ENCODE results near the gene SUSD3. TPM values are rescaled to one million over a fixed set of nuclear protein-coding genes. Genes with fewer than 3 reads are reported as not detected.
A peak's percentile ranks its signal among the peaks of the same experiment; 100 is the strongest.
"Not testable (repeated sequence)": the region's sequence is repeated elsewhere in the genome, so short reads cannot be mapped to it uniquely, and the experiment has no call there.

Gene SUSD3
- total RNA-seq, 2 donors from 2014 or later, result 45.4 to 68.4 TPM

DNA sequence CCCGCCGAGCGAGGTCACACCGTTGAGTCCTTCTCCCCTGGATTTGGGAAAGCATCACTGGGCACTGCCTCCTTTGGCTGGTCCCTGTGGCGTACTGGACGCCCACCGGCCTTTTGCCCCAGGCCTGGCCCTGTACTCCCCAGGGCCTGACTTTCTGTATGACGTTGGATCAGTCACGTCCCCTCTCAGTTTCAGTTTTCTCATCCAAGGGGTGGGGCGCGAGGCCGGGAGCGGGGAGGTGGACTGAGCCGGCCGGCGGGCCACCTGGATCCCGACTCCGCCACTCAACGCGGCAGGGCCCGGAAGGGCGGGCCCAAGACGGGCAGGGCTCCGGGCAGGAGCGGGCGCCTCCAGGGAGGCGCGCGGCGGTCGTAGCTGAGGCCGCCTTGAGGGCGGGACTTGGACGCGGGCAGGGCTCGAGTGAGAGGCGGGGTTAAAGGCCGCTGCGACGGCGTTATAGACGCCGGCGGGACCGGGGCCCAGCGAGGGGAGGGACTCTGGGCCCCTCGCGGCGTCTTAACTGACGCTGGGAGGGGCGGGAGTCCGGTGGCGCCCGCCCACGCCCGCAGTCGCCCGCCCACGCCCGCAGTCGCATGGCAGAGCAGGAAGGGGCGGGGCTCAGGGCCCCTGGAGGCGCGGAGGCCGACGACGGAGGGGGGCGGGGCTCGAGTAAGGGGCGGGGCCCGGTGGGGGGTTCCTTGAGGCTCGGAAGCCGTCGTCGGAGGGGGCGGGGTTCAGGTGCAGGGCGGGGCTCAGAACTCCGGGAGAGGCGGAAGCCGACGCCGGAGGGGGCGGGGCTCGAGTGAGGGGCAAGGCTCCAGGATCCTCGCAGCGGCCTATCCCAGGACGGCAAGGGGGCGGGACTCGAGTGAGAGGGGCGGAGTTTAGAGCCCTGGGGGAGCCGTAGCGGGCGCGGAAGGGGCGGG is 37.0 kb downstream of the SUSD3 start:
- ATAC-seq (replicated peaks), result peak; percentile 73
- peaks cover 9% of the 10 kb centered on the region for H3K36me3 Mint-ChIP-seq (ENCODE audit: low read depth)
- H3K4me1 Mint-ChIP-seq, result peaks cover 57% of the 10 kb centered on the region
- H3K27ac Mint-ChIP-seq, result peak overlapping the region; percentile 98
- peaks cover 3% of the 10 kb centered on the region for H3K9me3 Mint-ChIP-seq
- peak overlapping the region; percentile 88 for H3K4me3 Mint-ChIP-seq
- H3K27me3 Mint-ChIP-seq, result no peaks in the 10 kb centered on the region

DNA sequence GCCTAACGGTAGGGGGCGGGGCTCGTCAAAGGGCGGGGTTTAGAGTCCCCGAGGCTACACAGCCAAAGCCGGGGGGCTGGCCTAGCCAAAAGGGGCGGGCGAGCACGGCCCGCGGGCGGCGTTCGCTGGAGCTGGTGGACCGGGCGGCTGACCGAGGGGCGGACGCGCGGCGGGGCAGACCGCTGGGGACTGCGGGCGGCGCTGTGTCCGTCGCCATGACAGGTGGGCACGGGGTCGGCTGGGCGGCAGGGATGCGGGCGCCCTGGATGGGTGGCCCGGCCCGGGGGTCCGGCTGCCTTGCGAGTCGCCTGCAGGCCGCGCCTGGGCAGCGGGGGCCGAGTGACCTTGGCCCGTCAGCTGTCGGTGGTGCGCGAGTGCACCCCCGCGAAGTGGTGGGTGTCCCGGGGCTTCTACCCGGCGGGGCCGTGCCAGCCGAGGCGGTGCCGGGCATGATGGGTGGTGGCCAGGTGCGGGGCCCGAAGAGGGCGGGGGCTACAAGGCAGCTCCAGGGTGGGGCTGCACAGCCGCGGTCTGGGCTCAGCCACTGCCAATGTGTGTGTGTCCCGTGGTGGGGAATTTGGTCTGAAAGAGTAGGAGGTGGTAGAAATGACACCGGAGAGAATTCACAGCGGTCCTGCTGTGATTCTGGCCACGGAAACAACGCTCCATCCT is 37.8 kb downstream of the SUSD3 start, which contains the start of gene CARD19:
CARD19 (plus strand) TSS at position 87 of the 672 bp plus-strand sequence; CDS start at position 216, 129 bp downstream.
- peak within 1 kb of the TSS; percentile 98 for H3K27ac Mint-ChIP-seq
- peaks cover under 1% of the 10 kb centered on the region for H3K9me3 Mint-ChIP-seq
- peak within 1 kb of the TSS; percentile 88 for H3K4me3 Mint-ChIP-seq
- H3K36me3 Mint-ChIP-seq (ENCODE audit: low read depth), result peaks cover 12% of the 10 kb centered on the region
- H3K27me3 Mint-ChIP-seq, result no peaks in the 10 kb centered on the region
- ATAC-seq (replicated peaks), result peak; percentile 6
- H3K4me1 Mint-ChIP-seq, result peaks cover 54% of the 10 kb centered on the region

DNA sequence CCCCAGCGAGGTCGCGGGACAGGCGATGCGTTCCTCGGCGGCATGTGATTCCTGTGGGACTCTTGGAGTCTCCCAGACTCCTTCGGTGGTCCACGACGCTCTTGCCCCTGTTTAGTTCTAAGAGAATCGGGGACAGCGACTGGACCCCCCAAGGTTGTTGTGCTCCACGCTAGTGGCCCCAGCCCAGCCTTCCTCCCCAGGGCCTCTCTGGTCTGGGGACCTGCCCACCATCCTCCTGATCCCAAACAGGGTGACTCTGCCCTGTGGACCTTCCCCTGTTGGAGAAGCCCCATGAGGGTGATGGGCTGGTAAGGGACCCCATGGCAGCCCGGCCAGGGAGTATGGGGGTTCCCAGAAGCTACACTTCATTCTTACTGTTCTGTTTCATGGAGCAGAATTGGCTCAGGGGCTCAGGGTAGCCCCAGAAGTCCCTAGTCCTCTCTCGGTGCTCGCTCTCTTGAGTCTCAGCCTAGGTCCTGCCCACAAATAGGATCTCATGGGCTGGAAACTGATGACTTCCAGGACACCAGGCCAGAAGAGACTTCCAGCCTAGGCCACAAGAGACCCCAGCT is 38.4 kb downstream of the SUSD3 start:
- H3K4me3 Mint-ChIP-seq, result peak overlapping the region; percentile 88
- peaks cover 48% of the 10 kb centered on the region for H3K4me1 Mint-ChIP-seq
- no peak for ATAC-seq (replicated peaks)
- H3K27ac Mint-ChIP-seq, result peak overlapping the region; percentile 86
- H3K36me3 Mint-ChIP-seq (ENCODE audit: low read depth), result peaks cover 16% of the 10 kb centered on the region
- no peaks in the 10 kb centered on the region for H3K27me3 Mint-ChIP-seq
- no peaks in the 10 kb centered on the region for H3K9me3 Mint-ChIP-seq

DNA sequence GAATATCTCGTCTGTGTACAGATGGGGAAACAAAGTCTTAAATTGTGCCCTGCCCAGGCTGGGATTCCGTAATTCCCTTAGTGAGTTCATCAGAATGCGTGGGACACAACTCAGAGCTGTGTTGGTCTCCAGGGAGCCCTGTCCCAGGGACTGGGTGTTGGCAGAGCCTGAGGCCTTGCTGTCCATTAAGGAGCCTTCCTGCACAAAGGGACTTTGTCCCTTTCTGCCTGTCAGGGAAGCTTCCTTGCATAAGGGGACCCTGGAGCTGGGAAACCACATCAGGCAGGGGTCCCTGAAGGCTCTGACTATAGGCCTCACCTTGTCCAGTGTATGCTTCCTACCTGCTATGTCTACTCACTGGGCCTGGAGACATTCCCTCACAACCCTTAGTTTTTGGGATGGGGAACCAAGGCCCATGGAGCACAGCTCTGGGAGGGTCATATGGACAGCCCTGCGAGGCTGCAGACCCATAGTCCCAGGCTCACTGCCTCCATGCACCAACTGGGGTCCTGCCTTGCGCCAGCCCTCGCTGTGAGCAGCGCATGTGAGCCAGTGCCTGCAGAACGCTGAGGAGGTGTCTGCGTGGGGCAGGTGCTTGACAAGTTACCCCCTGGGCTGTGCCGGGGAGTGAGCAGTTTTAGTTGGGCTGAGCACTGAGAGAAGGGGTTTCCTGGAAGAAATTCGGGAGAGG is 39.2 kb downstream of the SUSD3 start:
- Mint-ChIP-seq H3K27me3 (no peaks in the 10 kb centered on the region), H3K27ac (peak overlapping the region; percentile 86), H3K4me3 (peak overlapping the region; percentile 88), H3K36me3 (ENCODE audit: low read depth) (peaks cover 16% of the 10 kb centered on the region), H3K9me3 (no peaks in the 10 kb centered on the region), H3K4me1 (peaks cover 46% of the 10 kb centered on the region)
- no peak for ATAC-seq (replicated peaks)

DNA sequence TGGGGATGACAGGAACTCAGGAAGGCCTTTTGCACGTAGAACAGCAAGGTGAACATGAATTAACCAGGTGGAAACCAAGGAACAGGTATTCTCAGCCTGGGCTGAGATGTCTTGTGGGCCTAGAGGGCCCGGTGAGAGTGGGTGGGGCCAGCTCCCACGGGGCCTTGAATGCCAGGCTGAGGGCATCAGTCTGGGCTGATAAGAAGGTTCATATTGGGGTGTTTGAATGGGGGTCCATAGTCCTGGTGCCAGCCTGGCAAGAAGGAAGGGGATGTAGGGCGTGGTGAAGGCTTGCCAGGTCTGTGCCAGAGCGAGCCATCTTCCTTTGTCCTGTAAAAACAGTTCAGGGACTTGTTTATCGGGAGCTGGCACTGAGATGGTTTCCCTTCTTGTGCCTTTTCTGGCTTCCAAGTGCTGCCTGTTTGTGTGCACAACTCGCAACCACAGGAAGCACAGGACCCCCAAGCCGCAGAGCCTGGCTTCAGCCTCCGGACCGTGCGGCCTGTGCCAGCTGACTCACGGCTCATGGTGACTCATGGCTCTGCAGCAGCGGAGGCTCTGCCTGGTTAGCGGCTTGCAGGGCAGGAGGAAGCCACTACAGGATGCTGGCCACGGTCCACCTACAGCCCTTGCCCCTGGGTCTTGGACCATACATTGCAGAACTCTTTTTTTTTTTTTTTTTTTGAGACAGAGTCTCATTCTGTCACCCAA is 39.9 kb downstream of the SUSD3 start:
- peaks cover 48% of the 10 kb centered on the region for H3K4me1 Mint-ChIP-seq
- peak overlapping the region; percentile 86 for H3K27ac Mint-ChIP-seq
- ATAC-seq (replicated peaks), result peak; percentile 34
- H3K4me3 Mint-ChIP-seq, result peak overlapping the region; percentile 88
- H3K27me3 Mint-ChIP-seq, result no peaks in the 10 kb centered on the region
- peaks cover 18% of the 10 kb centered on the region for H3K36me3 Mint-ChIP-seq (ENCODE audit: low read depth)
- H3K9me3 Mint-ChIP-seq, result peaks cover under 1% of the 10 kb centered on the region

DNA sequence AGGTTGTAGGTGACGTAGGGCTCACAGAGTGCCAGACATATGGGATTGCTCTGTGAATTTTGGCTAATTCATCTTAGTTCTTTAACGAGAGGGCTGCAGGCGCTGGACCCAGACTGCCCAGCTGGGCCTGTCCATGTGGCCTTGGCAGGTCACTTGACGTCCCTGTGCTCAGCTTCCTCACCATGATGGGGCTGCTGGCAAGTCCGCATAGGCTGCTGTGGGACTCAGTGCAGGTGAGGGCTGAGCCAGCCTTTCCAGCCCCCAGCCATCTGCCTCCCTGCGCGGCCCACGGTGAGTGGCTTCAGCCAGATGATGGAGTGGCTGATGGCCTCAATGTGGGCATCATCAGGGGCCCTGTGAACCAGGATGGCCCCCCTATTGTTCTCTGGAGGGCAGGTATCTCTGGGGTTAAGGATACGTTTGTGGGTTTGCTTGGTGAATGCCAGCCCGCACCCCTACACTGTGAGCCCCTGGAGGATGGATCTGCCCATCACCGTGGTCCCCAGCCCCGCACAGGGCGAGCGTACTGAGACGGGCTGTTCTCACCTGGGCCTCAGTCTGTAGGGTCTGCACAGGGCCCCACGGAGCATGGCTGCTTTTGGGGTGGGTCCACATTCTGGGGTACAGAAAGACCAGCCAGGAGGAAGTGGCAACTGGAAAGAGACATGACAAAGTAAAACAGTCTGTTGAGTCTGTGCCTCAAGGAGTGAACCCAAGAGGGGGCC is 41.2 kb downstream of the SUSD3 start:
- Mint-ChIP-seq H3K27ac (peak overlapping the region; percentile 16), H3K36me3 (ENCODE audit: low read depth) (peaks cover 29% of the 10 kb centered on the region), H3K9me3 (peaks cover 3% of the 10 kb centered on the region), H3K4me3 (peak overlapping the region; percentile 88), H3K4me1 (peaks cover 42% of the 10 kb centered on the region), H3K27me3 (no peaks in the 10 kb centered on the region)
- no peak for ATAC-seq (replicated peaks)

DNA sequence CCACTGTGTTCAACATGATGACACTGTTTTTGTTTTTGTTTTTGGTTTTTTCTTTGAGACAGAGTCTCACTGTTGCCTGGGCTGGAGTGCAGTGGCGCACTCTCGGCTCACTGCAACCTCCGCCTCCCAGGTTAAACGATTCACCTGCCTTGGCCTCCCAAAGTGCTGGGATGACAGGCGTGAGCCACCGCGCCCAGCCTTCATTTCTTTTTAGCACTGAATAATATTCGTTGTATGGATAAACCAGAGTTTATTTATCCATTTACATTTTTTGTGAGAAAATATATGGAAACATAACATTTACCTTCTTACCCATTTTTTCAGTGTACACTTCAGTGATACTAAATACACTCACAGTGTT is 41.8 kb downstream of the SUSD3 start:
- Mint-ChIP-seq H3K27ac (no peak overlapping the region), H3K4me3 (peak overlapping the region; percentile 6), H3K36me3 (ENCODE audit: low read depth) (peaks cover 34% of the 10 kb centered on the region)

DNA sequence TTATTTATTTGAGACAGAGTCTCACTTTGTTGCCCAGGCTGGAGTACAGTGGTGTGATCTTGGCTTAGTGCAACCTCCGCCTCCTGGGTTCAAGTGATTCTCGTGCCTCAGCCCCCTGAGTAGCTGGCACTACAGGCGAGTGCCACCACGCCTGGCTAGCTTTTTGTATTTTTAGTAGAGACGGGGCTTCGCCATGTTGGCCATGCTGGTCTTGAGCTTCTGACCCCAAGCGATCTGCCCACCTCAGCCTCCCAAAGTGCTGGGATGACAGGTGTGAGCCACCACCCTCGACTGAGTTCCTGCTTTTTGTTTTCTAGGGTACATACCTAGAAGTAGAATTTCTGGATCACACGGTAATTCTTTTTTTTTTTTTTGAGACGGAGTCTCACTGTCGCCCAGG is 42.6 kb downstream of the SUSD3 start:
- not testable (repeated sequence) for ATAC-seq (replicated peaks); H3K27me3 Mint-ChIP-seq; H3K27ac Mint-ChIP-seq; H3K4me3 Mint-ChIP-seq; H3K9me3 Mint-ChIP-seq
- Mint-ChIP-seq H3K4me1 (peaks cover 51% of the 10 kb centered on the region), H3K36me3 (ENCODE audit: low read depth) (peaks cover 41% of the 10 kb centered on the region)

More for the DNA sequence above, 41.8 kb downstream of the SUSD3 start:
- no peak for ATAC-seq (replicated peaks)
- no peaks in the 10 kb centered on the region for H3K27me3 Mint-ChIP-seq
- H3K4me1 Mint-ChIP-seq, result peaks cover 43% of the 10 kb centered on the region
- peaks cover 3% of the 10 kb centered on the region for H3K9me3 Mint-ChIP-seq

DNA sequence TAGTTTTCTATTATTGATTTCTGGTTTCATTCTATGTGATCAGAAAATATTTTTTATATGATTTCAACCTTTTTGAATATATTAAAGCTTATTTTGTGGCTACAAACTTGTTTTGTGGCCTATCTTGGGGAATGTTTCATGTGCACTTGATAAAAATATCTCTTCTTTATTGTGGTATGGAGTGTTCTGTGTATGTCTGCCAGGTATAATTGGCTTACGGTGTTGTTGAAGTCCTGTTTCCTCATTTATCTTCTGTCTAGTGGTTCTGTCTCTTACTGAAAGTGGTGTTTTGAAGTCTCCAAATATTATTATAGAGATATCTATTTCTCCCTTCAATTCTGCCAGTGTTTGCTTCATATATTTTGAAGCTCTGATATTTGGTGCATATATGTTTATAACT is 47.1 kb downstream of the SUSD3 start:
- no peak for ATAC-seq (replicated peaks)
- Mint-ChIP-seq H3K4me3 (peak overlapping the region; percentile 57), H3K4me1 (peaks cover 55% of the 10 kb centered on the region), H3K9me3 (peaks cover 3% of the 10 kb centered on the region), H3K27me3 (no peaks in the 10 kb centered on the region), H3K36me3 (ENCODE audit: low read depth) (peaks cover 67% of the 10 kb centered on the region), H3K27ac (peak overlapping the region; percentile 69)

DNA sequence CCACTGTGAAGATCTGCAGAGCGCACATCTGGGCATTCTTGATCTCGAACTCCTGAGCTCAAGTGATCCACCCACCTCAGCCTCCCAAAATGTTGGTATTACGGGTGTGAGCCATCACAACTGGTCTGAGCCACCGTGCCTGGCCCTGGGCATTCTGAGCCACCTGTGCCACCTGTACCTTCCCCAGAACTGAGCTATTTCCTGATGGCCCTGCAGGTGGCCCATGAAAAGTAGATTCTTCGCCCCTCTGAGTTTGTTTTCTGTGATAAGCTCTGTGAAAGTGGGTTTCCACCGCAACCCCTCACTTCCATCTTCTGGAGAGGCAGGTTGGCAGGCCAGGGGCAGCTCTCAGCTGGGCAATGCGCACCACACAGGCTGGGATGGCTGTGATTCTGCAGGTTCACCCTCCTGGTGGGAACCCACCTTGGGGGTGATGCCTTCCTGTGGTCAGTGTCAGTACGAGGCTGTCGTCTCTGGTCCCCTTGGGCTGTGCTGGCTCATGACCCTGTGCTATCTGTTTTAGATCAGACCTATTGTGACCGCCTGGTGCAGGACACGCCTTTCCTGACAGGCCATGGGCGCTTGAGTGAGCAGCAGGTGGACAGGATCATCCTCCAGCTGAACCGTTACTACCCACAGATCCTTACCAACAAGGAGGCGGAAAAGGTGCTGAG is 48.8 kb downstream of the SUSD3 start:
- no peaks in the 10 kb centered on the region for H3K27me3 Mint-ChIP-seq
- H3K36me3 Mint-ChIP-seq (ENCODE audit: low read depth), result peaks cover 62% of the 10 kb centered on the region
- H3K9me3 Mint-ChIP-seq, result peaks cover 3% of the 10 kb centered on the region
- peaks cover 50% of the 10 kb centered on the region for H3K4me1 Mint-ChIP-seq
- H3K4me3 Mint-ChIP-seq, result peak overlapping the region; percentile 74
- ATAC-seq (replicated peaks), result no peak
- H3K27ac Mint-ChIP-seq, result peak overlapping the region; percentile 63

DNA sequence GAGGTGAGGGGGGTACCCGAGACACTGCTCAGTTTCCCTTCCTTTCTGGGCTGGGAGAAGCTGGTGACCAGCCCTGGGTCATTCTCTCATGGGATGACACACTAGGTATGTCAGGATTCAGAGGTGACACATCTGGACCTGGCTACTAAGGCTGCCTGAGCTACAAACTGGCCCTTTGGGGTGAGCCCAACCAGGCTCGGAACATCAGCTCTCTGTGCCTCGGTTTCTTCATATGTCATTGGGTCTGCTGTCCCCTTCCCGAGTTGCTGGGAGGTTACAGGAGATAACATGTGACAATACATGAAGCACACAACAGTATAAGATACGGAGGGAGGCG is 49.3 kb downstream of the SUSD3 start:
- Mint-ChIP-seq H3K36me3 (ENCODE audit: low read depth) (peaks cover 67% of the 10 kb centered on the region), H3K27ac (peak overlapping the region; percentile 63), H3K9me3 (peaks cover 3% of the 10 kb centered on the region), H3K27me3 (no peaks in the 10 kb centered on the region), H3K4me3 (peak overlapping the region; percentile 74), H3K4me1 (peaks cover 47% of the 10 kb centered on the region)
- ATAC-seq (replicated peaks), result peak; percentile 60

DNA sequence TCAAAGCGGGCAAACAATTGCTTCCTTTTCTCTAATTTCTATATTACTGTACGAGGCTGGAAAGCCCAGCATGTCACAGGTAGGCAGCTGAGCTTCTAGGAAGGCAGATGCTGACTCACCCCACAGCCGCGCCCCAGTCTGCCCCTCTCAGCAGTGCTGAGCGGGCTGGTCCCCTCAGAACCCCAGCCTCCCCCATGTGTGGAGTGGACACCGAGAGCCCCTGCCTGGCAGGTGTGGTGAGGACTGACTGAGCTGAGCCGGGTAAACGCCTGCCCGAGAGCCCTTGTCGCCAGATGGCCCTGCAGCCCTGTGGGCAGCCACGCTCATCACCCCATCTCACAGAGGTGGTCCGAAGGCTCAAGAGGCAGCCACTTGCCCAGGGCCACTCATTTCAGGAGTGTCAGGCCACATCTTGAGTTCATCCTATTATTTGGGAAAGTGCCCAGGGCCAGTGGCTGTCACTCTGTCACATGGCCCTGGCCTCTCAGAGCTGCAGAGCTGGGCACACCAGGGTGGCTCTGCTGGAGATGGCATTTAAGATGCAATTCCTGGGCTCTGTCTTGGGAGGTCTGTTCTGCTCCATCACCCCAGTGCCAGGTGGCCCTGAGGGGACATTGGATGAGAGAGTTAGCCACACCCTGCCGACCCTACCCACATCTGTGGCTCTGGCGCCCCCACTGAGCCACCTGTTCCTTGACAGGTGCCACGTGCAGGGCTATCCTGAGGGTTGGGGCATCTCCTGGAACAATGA is 50.0 kb downstream of the SUSD3 start:
- ATAC-seq (replicated peaks), result peak; percentile 92
- H3K36me3 Mint-ChIP-seq (ENCODE audit: low read depth), result peaks cover 71% of the 10 kb centered on the region
- peak overlapping the region; percentile 72 for H3K27ac Mint-ChIP-seq
- H3K4me1 Mint-ChIP-seq, result peaks cover 40% of the 10 kb centered on the region
- H3K27me3 Mint-ChIP-seq, result no peaks in the 10 kb centered on the region
- H3K9me3 Mint-ChIP-seq, result peaks cover 2% of the 10 kb centered on the region
- H3K4me3 Mint-ChIP-seq, result peak overlapping the region; percentile 74
